HG03457 (cell line): ENCODE data around the gene SELPLG.
A peak's percentile ranks its signal among the peaks of the same experiment; 100 is the strongest.
"Not testable (repeated sequence)": the region's sequence is repeated elsewhere in the genome, so short reads cannot be mapped to it uniquely, and the experiment has no call there.

Experiments used
- ATAC-seq: cut with Tn5 transposase; IDR thresholded peaks from one replicate; pipeline ENCODE4 v1.9.1; 2021; ENCODE audit warnings: moderate number of reproducible peaks; ENCODE audit not compliant: unreplicated experiment

Gene SELPLG

DNA sequence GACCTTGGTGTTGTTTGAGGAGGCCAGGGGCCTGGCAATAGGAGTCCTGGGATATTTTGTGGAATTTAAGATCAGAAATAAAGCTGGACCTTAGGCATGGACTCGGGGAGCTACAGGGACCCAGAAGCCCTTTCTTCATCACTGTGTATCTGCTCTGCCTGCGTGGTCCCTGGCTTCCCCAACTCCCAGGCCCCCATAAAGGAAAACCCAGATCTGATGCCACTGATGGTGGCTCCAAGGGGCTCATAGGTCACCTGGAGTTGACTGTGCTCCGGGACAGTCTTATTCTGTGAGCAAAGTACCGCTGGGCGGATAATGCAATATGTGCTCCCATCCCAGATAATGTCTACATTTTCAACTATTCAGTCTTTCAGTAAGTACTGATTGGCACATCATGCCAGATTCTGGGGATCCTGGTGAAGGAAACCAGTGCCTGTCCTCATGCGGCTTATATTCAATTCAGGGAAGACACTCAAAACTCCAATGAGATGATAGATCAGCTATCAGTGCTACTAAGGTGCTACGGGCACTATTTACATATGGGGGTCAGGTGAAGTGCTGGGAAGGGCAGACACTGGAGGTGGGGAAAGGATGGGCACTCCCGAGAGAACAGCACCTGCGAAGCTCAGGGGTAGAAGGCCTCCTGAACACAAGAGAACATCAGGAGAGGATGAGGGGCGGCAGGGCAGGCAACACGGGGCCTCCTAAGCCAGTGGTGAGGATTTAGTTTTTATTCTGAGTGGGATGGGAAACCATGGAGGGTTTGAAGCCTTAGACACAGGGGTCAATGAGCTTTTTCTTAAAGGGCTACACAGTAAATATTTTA lies 5.5 kb upstream of the SELPLG start:
- ATAC-seq: no peak

DNA sequence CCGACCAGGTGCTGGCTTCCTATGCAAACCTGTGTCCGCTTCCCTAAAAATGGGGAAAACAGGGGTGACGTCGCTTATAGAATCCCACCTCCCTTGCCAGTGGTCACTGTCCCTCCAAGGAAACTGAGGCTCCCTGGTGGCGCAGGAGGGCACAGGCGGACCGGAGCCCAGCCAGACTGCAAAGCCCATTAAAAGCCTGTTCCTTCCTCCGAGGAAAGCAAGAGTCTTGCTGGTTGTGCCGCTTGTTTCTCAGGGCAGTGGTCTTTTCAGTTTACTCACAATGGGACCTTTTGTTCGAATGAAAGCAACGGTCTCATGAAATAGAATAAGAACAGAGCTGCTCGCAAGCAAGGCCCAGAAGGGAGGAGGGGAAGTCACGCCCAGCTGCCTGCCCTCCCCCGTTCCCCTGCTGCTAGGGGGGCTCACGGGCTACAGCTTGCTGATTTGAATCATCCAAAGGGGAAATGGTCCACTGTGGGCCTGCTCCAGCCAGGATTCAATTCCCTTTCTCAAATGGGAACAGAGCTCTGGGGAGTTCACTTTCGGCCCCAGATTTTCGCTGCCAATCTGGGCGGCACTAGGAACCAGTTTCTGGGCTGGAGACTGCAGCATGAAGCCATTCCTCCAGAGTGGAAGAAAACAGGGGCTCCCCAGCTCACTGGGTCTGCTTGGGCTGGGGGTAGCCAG lies 4.6 kb upstream of the SELPLG start:
- no peak for ATAC-seq

DNA sequence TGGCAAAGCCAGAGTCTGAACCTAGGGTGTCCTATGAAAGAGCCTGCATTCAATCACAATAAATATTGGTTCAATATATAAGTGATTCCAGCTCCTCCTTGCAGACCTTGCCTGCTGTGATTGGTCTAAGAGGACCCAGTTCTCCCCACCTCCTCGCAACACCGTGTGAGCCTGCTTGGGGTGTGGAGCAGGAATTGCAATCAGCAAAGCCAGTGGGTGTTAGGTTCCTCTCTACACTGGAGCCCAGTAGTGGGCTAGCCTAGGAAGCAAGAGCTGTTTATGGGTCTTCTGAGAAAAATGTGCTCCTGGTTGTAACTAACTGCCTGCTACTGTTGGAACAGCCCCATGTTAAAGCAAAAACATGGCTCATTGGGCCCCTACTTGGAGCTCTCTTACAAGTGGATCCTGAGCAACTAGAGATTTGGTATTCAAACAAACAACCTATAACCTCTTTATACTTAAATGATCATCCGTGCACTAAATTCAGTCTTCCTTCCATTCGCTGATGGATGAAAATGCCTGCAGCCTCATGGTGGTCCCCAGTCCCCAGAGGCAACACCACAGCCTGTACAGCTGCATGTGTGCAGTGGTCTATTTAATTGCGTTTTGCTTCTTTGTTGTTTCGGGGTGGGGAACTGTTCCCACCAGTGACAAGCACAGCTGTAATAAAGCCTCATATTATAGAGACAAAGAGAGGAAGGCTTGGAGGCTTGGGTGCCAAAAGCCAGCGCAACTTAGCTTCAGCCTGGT lies 3.7 kb upstream of the SELPLG start:
- ATAC-seq: no peak

DNA sequence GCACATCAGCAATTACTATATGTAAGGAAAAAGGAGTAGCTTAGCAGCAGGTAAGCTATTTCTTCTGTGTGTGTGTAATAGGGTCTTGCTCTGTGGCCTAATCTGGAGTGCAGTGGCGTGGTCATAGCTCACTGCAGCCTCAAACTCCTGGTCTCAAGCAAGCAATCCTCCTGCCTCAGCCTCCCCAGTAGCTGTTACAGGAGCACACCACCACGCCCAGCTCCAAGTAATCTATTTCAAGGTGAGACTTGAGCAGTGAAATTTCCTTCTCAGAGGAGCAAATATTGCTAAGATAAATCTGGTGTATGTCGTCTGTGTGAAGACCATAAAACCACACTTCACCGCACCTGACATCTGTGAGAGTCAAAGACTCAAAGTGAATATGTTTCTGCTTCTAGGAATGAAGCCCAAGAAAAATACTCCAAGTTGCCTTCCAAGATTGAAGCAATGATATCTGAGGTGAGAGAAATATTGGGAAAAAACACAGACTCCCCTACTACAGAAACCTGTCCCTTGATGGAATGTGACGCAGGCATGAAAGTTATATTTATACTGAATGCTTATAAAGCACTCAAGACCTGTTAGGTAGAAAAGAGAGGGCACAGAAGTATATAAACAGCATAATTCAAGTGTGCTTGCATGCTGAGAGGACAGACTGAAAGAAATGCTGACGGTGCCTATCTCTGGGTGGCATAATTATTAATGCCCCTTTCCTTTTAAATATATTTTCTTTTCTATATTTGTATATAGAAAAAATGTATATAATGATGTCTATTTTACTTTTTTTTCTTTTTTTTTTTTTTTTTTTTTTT lies 2.5 kb upstream of the SELPLG start:
- ATAC-seq: no peak

DNA sequence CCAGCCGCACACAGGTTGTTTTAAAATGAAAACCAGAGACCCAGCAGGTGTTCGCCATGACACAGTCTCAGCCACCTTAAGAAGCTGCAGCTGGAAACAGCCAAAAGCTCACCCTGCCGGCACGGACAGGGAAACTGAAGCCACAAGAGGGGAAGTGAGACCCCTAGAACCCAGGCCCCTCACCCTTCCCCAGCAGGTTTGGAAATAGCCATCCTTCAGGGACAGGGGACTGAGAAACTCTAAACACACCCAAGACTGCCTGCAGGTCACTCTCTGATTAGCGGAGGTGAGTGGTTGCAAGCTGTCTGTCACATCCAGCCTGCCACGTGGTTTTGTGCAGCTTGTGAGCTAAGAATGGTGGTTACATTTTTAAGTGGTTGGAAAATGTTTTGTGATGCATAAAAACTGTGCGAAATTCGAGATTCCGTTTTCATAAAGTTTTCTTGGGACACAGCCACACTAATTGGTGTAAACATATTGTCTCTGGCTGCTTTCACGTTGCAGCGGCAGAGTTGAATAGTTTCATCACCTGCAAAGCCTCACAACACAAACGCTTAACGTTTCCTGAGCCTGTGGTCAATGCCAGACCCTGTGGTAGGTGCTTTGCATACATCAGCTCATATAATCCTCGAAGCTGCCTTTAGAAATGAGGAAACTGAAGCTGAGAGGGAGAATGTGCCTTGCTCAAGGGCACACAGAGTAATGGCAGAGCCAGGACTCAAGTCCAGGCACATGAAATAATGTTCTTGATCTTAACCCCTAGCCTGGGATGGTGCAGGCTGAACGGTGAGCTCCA lies 1.7 kb upstream of the SELPLG start:
- peak; percentile 37 for ATAC-seq

DNA sequence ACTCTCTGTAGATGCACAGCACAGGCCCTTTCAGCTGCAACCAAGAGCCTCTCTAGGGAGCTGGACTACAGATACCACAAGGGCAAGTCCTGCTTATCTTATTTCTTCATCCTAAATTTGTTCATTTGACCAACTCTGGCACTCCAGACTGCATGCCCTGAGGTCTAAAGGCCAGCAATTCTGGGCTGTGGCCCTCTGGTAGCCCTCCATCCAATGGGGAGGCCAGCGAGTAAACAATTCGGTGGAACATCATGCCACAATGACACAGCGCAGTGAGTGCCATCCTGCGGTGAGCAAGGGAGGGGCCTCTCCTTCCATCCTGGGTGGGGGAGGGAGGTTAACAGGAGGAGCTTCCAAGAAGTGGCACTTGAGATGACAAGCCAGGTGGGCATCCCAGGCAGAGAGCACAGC lies 652 bp upstream of the SELPLG start:
- no peak for ATAC-seq

DNA sequence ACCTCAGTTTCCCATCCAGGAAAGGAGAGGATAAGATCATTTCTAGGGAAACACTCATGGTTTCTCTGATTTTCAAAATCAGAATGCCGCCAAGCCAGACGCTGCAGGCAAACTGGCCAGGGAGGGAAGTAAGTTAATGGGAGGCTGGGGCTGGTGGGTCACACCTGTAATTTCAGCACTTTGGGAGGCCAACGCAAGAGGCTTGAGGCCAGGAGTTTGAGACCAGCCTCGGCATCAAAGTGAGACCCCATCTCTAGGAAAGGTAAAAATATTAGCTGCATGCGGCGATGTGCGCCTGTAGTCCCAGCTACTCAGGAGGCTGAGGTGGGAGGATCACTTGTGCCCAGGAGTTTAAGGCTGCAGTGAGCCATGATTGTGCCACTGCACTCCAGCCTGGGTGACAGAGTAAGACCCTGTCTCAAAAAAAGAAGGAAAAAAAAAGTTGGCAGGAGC lies 587 bp downstream of the SELPLG start:
- ATAC-seq: no peak

DNA sequence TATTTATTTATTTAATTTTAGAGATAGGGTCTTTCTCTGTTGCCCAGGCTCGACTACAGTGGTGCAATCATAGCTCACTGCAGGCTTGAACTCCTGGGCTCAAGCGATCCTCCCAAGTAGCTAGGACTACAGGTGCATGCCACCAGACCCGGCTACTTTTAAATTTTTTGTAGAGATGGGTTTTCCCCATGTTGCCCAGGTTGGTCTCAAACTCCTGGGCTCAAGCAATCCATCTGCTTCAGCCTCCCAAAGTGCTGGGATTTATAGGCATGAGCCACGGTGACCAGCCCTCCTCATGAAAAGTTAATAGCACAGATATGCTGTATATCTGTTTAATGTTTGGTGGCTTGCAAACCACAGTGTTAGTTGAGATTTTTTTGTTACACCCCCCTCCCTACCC lies 2.4 kb downstream of the SELPLG start:
- not testable (repeated sequence) for ATAC-seq

DNA sequence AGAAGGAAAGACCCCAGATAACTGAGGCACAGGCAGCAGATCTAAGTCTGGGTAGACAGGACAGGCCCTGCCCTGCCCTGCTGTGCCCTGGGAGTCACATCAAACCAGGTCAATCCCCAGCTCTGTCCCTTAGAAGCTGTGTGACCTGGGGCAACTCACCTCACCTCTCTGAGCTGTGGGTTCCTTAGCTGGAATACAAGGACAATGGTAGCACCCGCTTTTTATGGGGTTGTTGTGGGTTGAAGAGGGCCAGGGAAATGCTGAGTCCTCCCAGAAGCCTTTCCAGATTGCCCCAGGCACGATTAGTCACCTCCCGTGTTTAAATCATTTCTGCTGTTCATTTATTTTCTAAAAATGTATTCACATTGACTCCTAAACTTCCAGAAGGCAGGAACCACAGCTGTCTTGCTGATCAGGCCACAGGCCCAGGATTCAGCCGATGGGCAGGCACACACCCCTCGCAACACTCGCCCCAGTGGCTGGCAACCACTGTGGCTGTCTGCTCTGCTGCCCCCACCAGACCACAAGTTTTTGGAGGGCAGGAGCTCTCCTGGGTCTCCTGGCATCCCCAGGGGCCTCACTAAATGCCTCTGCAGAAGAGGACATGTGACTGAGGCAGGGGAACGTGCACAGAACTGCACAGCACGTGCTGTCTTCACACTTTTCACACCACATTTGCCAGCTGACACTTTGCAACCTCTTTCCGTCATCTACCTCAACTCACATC lies 3.0 kb downstream of the SELPLG start:
- no peak for ATAC-seq

DNA sequence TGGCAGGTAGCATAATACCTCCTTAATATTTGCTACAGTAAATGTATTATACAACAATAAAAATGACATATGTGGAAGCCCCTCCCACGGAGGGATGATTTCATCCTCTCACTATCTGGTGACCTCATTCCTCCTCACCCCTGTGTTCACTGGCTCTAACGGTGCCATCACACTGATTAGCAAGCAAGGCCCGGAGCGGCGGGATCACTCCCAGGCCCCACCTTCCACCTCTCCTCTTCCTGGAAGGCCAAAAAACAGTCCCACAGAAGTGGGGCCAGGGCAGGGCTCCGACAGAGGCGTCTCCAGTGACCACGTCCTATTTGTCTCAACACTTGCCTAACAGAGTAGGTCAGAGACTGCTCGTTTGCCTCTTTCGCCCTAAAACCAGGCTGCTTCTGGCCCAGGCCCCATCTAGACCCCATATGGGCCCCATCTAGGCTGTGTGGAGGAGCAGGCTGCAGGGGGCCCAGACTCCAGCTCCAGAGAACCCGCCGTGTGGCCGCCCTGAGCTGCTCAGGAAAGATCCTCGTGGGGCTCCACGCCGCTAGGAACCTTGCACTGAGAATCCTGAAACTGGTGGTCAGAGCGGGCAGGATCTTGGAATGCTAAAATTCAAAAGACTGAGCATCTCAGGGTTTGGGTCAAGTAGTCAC lies 3.7 kb downstream of the SELPLG start:
- no peak for ATAC-seq

DNA sequence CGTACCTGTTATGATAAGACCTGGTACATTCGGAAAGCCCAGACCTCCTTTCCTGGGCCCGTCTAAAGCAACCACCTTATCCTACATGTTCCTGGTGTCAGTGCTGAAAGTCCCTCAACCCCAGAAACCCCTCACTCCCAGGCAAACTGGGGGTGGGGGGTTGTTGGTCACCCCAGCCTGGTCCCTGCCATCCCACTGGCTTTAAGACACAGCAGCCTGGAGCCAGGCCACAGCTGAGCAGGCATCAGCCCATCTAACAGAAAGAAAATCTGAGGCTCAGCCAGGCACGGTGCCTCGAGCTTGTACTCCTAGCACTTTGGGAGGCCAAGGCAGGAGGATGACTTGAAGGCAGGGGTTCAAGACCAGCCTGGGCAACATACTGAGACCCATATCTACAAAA lies 4.5 kb downstream of the SELPLG start:
- ATAC-seq: no peak

DNA sequence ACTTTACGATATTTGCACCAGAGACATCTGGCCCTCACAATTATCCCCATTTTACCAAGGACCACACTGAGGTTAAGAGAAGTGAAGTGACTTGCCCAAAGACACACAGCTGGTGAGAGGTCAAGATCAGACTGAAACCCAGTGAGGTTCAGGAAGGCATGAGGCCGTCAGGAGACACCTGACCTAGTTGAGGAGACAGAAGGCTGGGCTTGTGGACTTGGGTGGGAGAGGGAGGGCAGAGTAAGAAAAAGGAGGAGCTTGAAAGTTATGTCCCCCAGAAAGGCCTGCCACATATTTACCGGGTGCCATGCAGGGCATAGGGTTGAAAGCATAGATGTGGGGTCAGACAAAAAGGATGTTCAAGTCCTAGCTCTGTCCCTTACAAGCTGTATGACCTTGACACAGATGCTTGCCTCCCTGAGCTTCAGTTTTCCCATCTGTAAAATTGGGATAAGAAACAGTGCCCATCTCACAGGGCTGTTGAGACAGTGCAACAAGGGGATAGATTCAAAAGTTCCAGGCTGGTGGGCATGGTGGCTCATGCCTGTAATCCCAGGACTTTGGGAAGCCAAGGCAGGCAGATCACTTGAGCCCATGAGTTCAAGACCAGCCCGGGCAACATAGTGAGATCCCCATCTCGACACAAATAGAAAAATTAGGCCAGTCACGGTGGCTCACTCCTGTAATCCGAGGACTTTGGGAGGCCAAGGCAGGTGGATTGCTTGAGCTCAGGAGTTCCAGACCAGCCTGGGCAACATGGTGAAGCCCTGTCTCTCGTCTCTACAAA lies 6.4 kb downstream of the SELPLG start:
- no peak for ATAC-seq

DNA sequence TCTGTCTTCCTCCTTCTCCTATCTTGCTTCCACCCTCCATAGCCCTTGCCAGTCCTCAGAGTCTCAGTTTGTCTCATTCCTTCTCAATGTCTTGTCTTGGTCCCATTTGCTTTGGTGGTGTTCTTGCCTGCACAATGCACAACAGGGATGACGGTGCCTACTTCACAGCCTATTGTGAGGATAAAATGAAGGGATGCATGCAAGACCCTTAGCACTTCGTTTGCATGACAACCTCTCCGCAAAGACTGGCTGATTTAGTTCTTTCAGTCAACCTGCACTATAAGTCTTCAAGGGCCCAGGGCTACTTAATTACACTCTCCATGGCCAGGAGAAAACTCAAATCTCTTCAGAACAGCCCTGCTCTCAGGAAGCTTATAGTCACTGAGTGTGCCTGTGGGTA lies 8.5 kb downstream of the SELPLG start:
- ATAC-seq: no peak

DNA sequence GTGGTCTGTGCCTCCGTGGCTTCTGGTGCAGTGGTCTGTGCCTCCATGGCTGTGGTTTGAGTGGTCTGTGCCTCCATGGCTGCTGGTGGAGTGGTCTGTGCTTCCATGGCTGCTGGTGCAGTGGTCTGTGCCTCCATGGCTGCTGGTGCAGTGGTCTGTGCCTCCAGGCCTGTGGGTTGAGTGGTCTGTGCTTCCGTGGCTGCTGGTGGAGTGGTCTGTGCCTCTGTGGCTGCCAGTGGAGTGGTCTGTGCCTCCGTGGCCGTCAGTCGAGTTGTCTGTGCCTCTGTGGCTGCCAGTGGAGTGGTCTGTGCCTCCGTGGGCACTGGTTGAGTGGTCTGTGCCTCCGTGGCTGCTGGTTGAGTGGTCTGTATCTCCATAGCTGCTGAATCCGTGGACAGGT lies 10.1 kb downstream of the SELPLG start:
- no peak for ATAC-seq

DNA sequence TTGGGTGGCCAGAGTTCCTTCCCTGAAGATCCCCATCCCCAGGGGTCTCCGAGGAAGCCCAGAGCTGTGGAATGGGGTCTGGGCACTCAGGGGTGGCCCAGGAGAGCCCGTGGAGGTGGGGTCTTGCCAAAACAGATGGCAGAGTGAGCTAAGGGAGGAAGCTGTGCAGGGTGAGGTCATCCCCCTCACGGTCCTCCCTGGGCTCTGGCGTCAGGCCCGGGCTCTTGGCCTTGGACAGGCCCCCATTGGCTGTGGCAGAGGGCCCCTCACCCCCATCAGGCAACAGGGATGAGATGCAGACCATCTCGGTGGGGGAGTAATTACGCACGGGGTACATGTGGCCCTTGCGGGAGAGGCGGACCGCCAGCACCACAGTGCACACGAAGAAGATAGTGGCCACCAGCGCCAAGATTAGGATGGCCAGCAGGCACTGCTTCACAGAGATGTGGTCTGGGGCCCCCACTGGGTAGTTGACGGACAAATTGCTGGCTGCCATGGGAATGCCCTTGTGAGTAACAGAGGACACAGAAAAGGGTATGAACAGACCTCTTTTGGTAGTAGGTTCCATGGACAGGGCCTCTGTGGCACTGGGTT lies 10.7 kb downstream of the SELPLG start:
- ATAC-seq: no peak

DNA sequence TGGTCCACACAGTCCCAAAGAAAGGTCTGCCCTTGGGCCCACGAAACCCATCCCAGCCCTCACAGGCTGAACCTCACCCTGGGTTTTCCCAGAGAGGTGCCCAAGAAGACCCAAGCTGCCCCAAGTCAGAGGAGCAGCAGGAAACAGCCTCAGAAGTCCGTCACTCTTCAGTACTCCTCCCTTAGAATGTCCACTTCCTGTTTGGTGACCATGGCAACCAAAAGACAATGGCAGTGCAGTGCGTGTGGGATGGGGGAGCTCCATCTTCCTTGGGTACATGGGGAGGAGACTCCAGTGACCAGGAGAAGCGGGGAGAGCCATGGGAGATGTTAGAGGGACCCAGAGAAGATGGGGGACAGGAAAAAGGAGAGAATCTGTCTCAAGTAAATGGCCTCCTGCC lies 11.3 kb downstream of the SELPLG start:
- ATAC-seq: no peak

DNA sequence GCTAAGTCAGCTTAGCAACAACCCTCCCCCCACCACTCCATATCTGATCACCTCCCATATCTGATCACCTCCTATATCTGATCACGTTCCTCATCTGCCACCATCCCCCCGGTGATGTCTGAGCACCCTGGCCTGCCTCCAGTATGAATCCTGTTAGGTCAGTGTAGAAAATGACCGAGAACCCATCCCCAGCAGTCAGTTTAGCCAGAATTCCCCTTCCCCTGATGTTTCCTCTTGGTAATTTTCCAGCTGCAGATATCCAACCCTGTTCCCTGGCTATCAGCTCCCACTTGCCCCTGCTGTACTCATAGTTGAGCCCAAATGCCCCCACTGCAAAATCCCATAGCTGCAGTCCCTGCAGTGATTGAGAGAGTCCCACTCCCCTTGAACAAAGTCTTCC lies 12.5 kb downstream of the SELPLG start:
- ATAC-seq: no peak
